HepG2 (cell line): Measurements from ENCODE around the gene FBXL2.

Source experiments
- ELF3 ChIP-seq: IDR thresholded peaks from 2 replicates; pipeline ENCODE4 v1.6.1; 2016; ENCODE audit warnings: missing genetic modification reagents, missing compliant biosample characterization
- KAT8 ChIP-seq: IDR thresholded peaks from 2 replicates; pipeline ENCODE4 v1.6.1; 2016; ENCODE audit warnings: missing genetic modification reagents, missing compliant biosample characterization
- POLR2AphosphoS5 ChIP-seq: IDR thresholded peaks from 2 replicates; pipeline ENCODE4 v1.6.1; 2012; ENCODE audit warnings: low read depth, low read length
- SRY ChIP-seq: sonication (generic); formaldehyde crosslinking; IDR thresholded peaks from 2 replicates; pipeline ENCODE4 v1.8.0; 2022; ENCODE audit warnings: mild to moderate bottlenecking, missing genetic modification reagents
- TAF1 ChIP-seq: sonication (generic); formaldehyde crosslinking; IDR thresholded peaks from 2 replicates; pipeline ENCODE4 v1.4.0; 2020; ENCODE audit warnings: missing genetic modification reagents
- ZNF292 ChIP-seq: sonication (generic); formaldehyde crosslinking; IDR thresholded peaks from 2 replicates; pipeline ENCODE4 v1.8.1; 2022; ENCODE audit warnings: mild to moderate bottlenecking, low read depth, missing genetic modification reagents, borderline replicate concordance
- ZNF468 ChIP-seq: sonication (generic); formaldehyde crosslinking; IDR thresholded peaks from 2 replicates; pipeline ENCODE4 v1.8.0; 2022; ENCODE audit warnings: mild to moderate bottlenecking, moderate library complexity, missing genetic modification reagents
- TF ChIP-seq, protein P1 (sequence below): sonication (generic); formaldehyde crosslinking; IDR thresholded peaks from 2 replicates; pipeline ENCODE4 v1.5.0; 2020; ENCODE audit warnings: mild to moderate bottlenecking, missing genetic modification reagents, moderate library complexity
- TF ChIP-seq, protein P2 (sequence below): sonication (generic); formaldehyde crosslinking; IDR thresholded peaks from 2 replicates; pipeline ENCODE4 v1.8.1; 2022; ENCODE audit warnings: low read depth, mild to moderate bottlenecking, missing genetic modification reagents

DNA sequence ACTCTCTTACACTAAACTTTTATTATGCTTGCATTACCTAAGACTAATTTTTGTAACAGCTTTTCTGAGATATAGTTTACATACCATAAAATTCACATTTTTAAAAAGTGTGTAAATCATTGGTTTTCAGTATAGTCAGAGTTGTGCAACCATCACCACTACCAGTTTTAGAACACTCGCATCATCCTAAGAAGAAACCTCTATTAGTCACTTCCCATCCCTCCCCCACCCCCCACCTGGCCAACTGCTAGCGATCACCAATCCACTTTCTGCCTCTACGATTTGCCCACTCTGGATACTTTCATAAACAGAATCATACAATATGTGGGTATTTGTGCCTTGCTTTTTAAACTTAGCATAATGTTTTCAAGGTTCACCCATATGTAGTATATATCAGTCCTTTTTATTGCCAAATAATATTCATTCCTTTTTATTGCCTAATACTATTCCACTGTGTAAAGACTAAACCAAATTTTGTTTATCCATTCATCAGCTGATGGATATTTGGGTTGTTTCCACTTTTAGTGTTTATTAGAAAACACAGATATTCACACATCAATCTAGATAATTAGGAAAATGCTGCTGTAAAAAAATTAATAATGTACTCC is 139.9 kb downstream of the FBXL2 start:
- TF ChIP-seq SRY (CRISPR knock-in tag): no peak
- TF ChIP-seq, protein P1, sequence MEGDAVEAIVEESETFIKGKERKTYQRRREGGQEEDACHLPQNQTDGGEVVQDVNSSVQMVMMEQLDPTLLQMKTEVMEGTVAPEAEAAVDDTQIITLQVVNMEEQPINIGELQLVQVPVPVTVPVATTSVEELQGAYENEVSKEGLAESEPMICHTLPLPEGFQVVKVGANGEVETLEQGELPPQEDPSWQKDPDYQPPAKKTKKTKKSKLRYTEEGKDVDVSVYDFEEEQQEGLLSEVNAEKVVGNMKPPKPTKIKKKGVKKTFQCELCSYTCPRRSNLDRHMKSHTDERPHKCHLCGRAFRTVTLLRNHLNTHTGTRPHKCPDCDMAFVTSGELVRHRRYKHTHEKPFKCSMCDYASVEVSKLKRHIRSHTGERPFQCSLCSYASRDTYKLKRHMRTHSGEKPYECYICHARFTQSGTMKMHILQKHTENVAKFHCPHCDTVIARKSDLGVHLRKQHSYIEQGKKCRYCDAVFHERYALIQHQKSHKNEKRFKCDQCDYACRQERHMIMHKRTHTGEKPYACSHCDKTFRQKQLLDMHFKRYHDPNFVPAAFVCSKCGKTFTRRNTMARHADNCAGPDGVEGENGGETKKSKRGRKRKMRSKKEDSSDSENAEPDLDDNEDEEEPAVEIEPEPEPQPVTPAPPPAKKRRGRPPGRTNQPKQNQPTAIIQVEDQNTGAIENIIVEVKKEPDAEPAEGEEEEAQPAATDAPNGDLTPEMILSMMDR (CRISPR knock-in tag): no peak
- no peak for TF ChIP-seq POLR2AphosphoS5
- no peak for TF ChIP-seq TAF1
- TF ChIP-seq, protein P2, sequence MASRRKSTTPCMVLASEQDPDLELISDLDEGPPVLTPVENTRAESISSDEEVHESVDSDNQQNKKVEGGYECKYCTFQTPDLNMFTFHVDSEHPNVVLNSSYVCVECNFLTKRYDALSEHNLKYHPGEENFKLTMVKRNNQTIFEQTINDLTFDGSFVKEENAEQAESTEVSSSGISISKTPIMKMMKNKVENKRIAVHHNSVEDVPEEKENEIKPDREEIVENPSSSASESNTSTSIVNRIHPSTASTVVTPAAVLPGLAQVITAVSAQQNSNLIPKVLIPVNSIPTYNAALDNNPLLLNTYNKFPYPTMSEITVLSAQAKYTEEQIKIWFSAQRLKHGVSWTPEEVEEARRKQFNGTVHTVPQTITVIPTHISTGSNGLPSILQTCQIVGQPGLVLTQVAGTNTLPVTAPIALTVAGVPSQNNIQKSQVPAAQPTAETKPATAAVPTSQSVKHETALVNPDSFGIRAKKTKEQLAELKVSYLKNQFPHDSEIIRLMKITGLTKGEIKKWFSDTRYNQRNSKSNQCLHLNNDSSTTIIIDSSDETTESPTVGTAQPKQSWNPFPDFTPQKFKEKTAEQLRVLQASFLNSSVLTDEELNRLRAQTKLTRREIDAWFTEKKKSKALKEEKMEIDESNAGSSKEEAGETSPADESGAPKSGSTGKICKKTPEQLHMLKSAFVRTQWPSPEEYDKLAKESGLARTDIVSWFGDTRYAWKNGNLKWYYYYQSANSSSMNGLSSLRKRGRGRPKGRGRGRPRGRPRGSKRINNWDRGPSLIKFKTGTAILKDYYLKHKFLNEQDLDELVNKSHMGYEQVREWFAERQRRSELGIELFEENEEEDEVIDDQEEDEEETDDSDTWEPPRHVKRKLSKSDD: no peak
- TF ChIP-seq KAT8 (CRISPR knock-in tag): no peak
- no peak for TF ChIP-seq ELF3 (CRISPR knock-in tag)
- TF ChIP-seq ZNF468 (CRISPR knock-in tag): no peak
- no peak for TF ChIP-seq ZNF292 (CRISPR knock-in tag)
